GM18511 (cell line): Measurements from ENCODE around the gene NOVA2.

Experiments used
- ATAC-seq: cut with Tn5 transposase; IDR thresholded peaks from one replicate; pipeline ENCODE4 v1.9.1; 2021; ENCODE audit warnings: mild to moderate bottlenecking, moderate library complexity; ENCODE audit not compliant: unreplicated experiment

NOVA2 gene

GRCh38 chr19:45967246-45967645 is 6.4 kb downstream of the NOVA2 start:
- no peak for ATAC-seq

- ATAC-seq: no peak
These were observed 11.6 kb downstream of the NOVA2 start for GRCh38 chr19:45962021-45962420.

GRCh38 chr19:45960595-45961235 is 12.9 kb downstream of the NOVA2 start:
- no peak for ATAC-seq

GRCh38 chr19:45959517-45960025 is 14.1 kb downstream of the NOVA2 start:
- no peak for ATAC-seq

GRCh38 chr19:45958769-45959516 is 14.7 kb downstream of the NOVA2 start:
- no peak for ATAC-seq

GRCh38 chr19:45958320-45958719 is 15.3 kb downstream of the NOVA2 start:
- ATAC-seq: no peak

- no peak for ATAC-seq
These were observed 17.6 kb downstream of the NOVA2 start for GRCh38 chr19:45955905-45956608.

GRCh38 chr19:45954156-45954555 is 19.5 kb downstream of the NOVA2 start:
- no peak for ATAC-seq

- no peak for ATAC-seq
These were observed 20.0 kb downstream of the NOVA2 start for GRCh38 chr19:45953676-45954075.

- ATAC-seq: no peak
These were observed 20.8 kb downstream of the NOVA2 start for GRCh38 chr19:45952686-45953505.

- ATAC-seq: no peak
These were observed 21.4 kb downstream of the NOVA2 start for GRCh38 chr19:45952341-45952685.

GRCh38 chr19:45947926-45948325 is 25.7 kb downstream of the NOVA2 start:
- no peak for ATAC-seq

GRCh38 chr19:45940515-45940805 is 33.2 kb downstream of the NOVA2 start:
- ATAC-seq: no peak

GRCh38 chr19:45939792-45940514 is 33.7 kb downstream of the NOVA2 start:
- ATAC-seq: no peak

GRCh38 chr19:45938733-45939319 is 34.8 kb downstream of the NOVA2 start:
- ATAC-seq: no peak

- ATAC-seq: no peak
These were observed 38.4 kb downstream of the NOVA2 start for GRCh38 chr19:45935267-45935666.

- no peak for ATAC-seq
These were observed 39.0 kb downstream of the NOVA2 start for GRCh38 chr19:45934551-45935230.

GRCh38 chr19:45933759-45934158 is 39.9 kb downstream of the NOVA2 start:
- ATAC-seq: no peak

GRCh38 chr19:45931055-45931454 is 42.6 kb downstream of the NOVA2 start:
- ATAC-seq: no peak

- no peak for ATAC-seq
These were observed 44.4 kb downstream of the NOVA2 start for GRCh38 chr19:45929247-45929646.
